SK-N-SH treated with all-trans-retinoic acid at 6 μM for 48 hours (cell line): Measurements from ENCODE around the gene BCAR1.

ENCODE experiments used
- ARNTL ChIP-seq: fragments of 450-650 bp; formaldehyde crosslinking; IDR thresholded peaks from 2 replicates; pipeline ENCODE4 v1.5.0; 2020; ENCODE audit warnings: low read depth, mild to moderate bottlenecking, moderate library complexity, borderline replicate concordance
- CREB5 ChIP-seq: fragments of 250-450 bp; sonication (Bioruptor Pico); IDR thresholded peaks from 2 replicates; pipeline ENCODE4 v1.5.1; 2020; ENCODE audit warnings: low read depth, mild to moderate bottlenecking, moderate library complexity
- CSDC2 ChIP-seq: fragments of 250-450 bp; sonication (Bioruptor Pico); IDR thresholded peaks from 2 replicates; pipeline ENCODE4 v1.5.0; 2020; ENCODE audit warnings: mild to moderate bottlenecking, moderate library complexity
- GLIS3 ChIP-seq: fragments of 250-450 bp; sonication (Bioruptor Pico); IDR thresholded peaks from 2 replicates; pipeline ENCODE4 v1.5.0; 2020; ENCODE audit warnings: mild to moderate bottlenecking, moderate library complexity
- PATZ1 ChIP-seq: fragments of 250-450 bp; sonication (Bioruptor Pico); IDR thresholded peaks from 2 replicates; pipeline ENCODE4 v1.8.0; 2020; ENCODE audit warnings: mild to moderate bottlenecking, moderate library complexity, borderline replicate concordance
- PPARA ChIP-seq: fragments of 250-450 bp; sonication (Bioruptor Pico); IDR thresholded peaks from 2 replicates; pipeline ENCODE4 v1.5.0; 2020; ENCODE audit warnings: mild to moderate bottlenecking, borderline replicate concordance
- RARB ChIP-seq: fragments of 250-450 bp; sonication (Bioruptor Pico); IDR thresholded peaks from 2 replicates; pipeline ENCODE4 v1.8.0; 2021; ENCODE audit warnings: mild to moderate bottlenecking, moderate library complexity
- SNAI2 ChIP-seq: fragments of 250-450 bp; sonication (Bioruptor Pico); IDR thresholded peaks from 2 replicates; pipeline ENCODE4 v1.5.0; 2020; ENCODE audit warnings: mild to moderate bottlenecking, moderate library complexity
- ZC3H10 ChIP-seq: fragments of 250-450 bp; sonication (Bioruptor Pico); IDR thresholded peaks from 2 replicates; pipeline ENCODE4 v1.5.1; 2021; ENCODE audit warnings: mild to moderate bottlenecking, moderate library complexity
- ZFP3 ChIP-seq: fragments of 250-450 bp; sonication (Bioruptor Pico); IDR thresholded peaks from 2 replicates; pipeline ENCODE4 v1.5.0; 2020; ENCODE audit warnings: mild to moderate bottlenecking, moderate library complexity
- ZFP30 ChIP-seq: fragments of 450-650 bp; formaldehyde crosslinking; IDR thresholded peaks from 2 replicates; pipeline ENCODE4 v1.5.0; 2022; ENCODE audit warnings: mild to moderate bottlenecking, moderate library complexity

GRCh38 chr16:75236232-75236631 is 15.2 kb downstream of the BCAR1 start:
- no peak for TF ChIP-seq ZC3H10
- no peak for TF ChIP-seq SNAI2 (CRISPR knock-in tag)
- TF ChIP-seq RARB (CRISPR knock-in tag): no peak
- TF ChIP-seq PATZ1 (CRISPR knock-in tag): no peak
- no peak for TF ChIP-seq CREB5 (CRISPR knock-in tag)
- TF ChIP-seq PPARA (CRISPR knock-in tag): no peak
- no peak for TF ChIP-seq ZFP3 (CRISPR knock-in tag)
- TF ChIP-seq ARNTL (CRISPR knock-in tag): no peak
- TF ChIP-seq CSDC2 (CRISPR knock-in tag): no peak
- TF ChIP-seq GLIS3: no peak
- TF ChIP-seq ZFP30: no peak
